Measurements from ENCODE around the gene FOXN4.

The FOXN4 gene

DNA sequence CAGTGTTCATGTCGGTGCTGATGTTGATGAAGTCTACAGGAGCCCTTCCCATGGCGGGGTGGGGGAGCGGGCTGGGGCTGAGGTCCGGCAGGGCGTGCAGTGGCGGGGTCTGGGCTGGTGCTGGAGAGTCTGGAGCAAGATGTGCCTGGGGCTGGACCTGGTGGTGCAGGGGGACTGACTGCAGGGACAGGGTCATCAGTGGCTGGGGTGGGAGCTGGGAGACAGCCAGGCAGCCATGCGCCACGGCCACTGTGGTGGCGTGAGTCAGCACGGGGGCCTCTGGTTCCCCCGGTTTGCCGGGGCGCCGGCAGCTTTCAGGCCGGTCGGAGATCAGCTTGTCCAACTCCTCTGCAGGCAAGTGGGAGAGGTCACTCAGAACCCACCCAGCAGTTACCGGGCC is 27.6 kb downstream of the FOXN4 start:
- DNase-seq (ENCODE audit: low read depth in 4 of 4, low spot score in 1 of 4) = no peak

GRCh38 chr12:109279525-109279924 is 29.6 kb downstream of the FOXN4 start:
- DNase-seq (ENCODE audit: low read depth in 4 of 4, low spot score in 1 of 4) = no peak

DNA sequence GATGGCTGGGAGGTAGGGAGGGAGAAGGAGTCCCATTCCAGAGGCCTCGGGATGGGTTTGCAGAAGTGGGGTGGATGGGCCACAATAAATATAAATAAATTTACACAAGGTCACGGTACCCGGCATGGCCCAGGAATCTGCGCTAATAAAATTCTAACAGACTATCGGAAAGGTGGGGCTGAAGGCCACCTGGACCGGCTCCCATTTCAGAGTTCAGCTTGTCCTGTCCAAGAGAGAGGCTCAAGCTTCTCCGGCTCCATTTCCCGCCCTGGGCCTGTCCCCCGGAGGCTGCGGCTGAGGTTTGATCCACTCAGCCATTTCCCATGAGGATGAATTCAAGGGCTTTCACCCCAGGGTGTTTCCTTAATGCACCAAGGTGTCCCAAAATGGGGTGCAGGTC is 30.2 kb downstream of the FOXN4 start:
- DNase-seq (ENCODE audit: low read depth in 4 of 4, low spot score in 1 of 4) = no peak

- no peak for DNase-seq (ENCODE audit: low read depth in 4 of 4, low spot score in 1 of 4)
These were observed 31.0 kb downstream of the FOXN4 start for GRCh38 chr12:109277899-109278762.

DNA sequence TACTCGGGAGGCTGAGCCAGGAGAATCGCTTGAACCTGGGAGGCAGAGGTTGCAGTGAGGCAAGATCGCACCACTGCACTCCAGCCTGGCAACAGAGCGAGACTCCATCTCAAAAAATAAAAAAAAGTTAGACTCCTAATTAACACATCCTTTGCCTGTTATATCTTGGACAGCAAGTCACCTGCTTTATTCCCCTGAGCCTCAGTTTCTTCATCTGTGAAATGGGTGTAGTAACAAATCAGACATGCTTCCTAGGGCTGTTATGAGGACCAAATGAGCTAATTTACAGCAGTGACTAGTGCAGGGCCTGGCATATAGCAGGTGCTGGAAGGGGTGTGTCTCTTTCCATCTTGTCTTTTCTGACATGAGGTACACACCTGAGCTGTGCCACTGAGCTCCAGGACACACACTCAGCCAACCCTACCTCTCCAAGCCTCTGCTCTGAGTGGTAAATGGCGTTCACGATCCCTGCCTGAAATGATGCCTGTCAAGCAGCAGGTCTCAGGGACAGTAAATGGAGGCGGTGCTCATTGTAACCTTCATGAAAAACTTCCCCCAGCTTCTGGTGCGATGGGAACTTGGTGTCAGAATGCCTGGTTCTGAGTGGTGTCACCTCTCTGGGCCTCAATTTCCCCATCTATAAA is 31.7 kb downstream of the FOXN4 start:
- DNase-seq (ENCODE audit: low read depth in 4 of 4, low spot score in 1 of 4) = no peak

DNA sequence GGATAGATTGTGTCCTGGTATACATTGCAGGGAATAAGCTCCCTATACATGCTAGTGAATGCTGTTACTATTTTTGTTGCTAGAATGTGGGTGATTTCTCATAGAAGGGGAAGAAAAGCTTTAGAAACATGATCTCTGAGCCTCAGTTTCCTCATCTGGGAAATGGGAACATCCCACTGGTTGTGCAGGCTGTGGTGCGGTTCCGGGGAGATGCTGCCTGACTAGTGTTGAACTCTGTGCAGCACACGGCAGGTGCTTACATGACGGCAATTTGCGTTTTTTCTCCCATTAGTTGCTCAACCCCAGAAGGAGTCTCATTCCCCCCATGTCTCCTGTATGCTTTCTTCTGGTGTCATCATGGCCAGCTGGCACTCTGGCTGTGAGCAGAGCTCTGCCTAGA is 32.9 kb downstream of the FOXN4 start:
- DNase-seq (ENCODE audit: low read depth in 4 of 4, low spot score in 1 of 4) = no peak

- no peak for DNase-seq (ENCODE audit: low read depth in 4 of 4, low spot score in 1 of 4)
These were observed 33.9 kb downstream of the FOXN4 start for GRCh38 chr12:109275173-109275572.

- DNase-seq (ENCODE audit: low read depth in 4 of 4, low spot score in 1 of 4) = no peak
These were observed 34.7 kb downstream of the FOXN4 start for GRCh38 chr12:109274381-109274780.

GRCh38 chr12:109273354-109273753 is 35.7 kb downstream of the FOXN4 start:
- no peak for DNase-seq (ENCODE audit: low read depth in 4 of 4, low spot score in 1 of 4)

DNA sequence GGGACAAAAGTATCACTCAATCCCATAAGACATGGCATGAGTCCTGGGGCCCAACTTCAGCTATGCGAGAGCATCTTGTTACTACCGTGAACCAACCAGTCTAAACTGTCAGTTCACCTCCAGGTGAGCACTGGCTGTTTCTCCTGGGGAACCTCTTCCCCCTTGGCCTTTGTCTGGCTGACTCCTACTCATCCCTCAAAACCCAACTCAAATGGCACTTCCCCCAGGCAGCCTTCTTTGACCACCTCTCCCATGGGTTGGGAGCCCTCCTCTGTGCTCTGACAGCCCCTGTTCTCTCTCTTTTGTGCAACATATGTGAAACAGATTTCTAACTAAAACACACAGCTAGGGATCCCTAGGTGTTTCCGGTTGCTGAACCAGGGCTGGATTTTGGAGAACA is 37.7 kb downstream of the FOXN4 start:
- DNase-seq (ENCODE audit: low read depth in 4 of 4, low spot score in 1 of 4) = no peak

- DNase-seq (ENCODE audit: low read depth in 4 of 4, low spot score in 1 of 4) = no peak
These were observed 38.6 kb downstream of the FOXN4 start for GRCh38 chr12:109270494-109270893.

- no peak for DNase-seq (ENCODE audit: low read depth in 4 of 4, low spot score in 1 of 4)
These were observed 39.7 kb downstream of the FOXN4 start for GRCh38 chr12:109269428-109269827.

DNA sequence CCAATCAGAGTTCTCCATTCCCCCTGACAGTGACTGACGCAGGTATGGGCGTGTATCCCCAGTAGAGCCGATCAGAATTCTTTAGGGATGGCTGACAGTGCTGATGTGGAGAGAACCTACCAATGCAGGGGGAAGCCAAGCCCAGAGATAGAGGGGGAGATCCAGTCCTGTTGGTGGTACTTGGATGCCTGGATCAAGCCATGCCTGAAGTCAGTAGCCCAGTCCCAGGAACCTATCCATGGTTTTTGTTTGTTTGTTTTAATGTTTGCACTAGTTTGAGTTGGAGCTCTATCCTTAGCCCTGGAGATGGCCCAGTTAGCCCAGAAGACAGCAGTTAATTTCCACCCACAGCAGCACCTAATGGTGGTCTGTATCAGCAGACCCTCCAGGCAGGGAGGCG is 40.2 kb downstream of the FOXN4 start:
- no peak for DNase-seq (ENCODE audit: low read depth in 4 of 4, low spot score in 1 of 4)

DNA sequence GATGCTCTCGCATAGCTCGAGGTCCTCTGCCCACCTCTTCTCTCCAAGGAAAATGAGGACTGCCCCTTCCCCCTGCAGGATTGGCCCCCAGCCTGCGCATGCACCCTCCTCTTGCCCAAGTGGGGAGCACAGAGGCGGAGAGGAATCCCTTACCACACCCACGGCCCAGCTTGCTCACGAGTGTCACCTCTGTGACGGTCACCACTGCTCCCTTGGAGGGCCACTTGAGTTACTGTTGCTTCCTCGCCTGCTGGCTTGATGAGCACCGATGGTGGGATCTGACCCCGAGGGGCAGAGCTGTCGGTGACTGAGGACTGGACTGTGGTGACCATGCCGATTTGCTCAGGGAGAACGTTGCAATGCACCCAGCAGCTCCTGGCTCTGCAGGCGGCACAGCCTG is 41.7 kb downstream of the FOXN4 start:
- no peak for DNase-seq (ENCODE audit: low read depth in 4 of 4, low spot score in 1 of 4)

GRCh38 chr12:109266106-109266879 is 42.8 kb downstream of the FOXN4 start:
- DNase-seq (ENCODE audit: low read depth in 4 of 4, low spot score in 1 of 4) = no peak

DNA sequence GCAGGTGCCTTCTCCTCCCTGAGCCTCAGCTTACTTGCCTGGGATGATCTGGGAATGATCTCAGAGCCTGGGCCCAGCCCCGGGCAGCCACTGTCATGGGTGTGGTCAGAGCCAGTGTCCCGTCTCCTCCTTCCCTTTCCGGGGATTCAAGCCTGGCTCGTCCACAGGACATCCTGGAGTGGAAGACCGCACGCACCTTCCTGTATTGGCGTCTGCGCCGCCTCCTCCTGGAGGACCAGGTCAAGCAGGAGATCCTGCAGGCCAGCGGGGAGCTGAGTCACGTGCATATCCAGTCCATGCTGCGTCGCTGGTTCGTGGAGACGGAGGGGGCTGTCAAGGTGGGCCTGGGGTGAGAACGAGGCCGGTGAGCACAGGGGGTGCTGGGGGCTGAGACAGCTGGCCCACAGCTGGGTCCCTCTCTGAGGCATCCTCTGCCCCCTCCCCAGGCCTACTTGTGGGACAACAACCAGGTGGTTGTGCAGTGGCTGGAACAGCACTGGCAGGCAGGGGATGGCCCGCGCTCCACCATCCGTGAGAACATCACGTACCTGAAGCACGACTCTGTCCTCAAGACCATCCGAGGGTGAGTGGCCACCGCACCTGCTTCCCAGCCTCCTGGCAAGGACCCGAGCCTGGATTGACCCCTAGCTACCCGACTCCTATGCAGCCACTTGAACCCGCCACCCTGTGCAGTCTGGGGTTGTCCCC is 44.0 kb downstream of the FOXN4 start:
- DNase-seq (ENCODE audit: low read depth in 4 of 4, low spot score in 1 of 4) = no peak

GRCh38 chr12:109264095-109264942 is 44.8 kb downstream of the FOXN4 start:
- peak; percentile 6 to 41 (median 19) for DNase-seq (ENCODE audit: low read depth in 4 of 4, low spot score in 1 of 4)

- no peak for DNase-seq (ENCODE audit: low read depth in 4 of 4, low spot score in 1 of 4)
These were observed 45.6 kb downstream of the FOXN4 start for GRCh38 chr12:109263439-109263838.

DNA sequence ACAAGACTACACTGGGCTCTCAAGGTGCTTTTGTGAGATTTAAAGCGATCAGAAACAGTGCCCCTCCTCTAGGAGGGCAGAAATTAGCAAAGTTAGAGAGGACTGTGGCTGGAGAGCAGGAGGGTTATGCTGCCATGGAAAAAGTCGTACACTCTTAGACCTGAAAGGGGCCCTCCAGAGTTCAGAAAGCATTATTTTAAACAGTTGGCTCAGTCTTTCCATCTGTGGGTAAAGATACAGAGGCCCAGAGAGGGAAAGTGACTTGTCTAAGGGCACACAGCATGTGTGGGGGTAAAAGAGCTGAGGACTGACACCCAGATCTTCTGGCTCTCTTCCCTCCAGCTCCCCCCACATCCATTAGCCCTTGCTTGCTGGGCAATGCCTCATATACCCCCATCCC is 47.1 kb downstream of the FOXN4 start:
- DNase-seq (ENCODE audit: low read depth in 4 of 4, low spot score in 1 of 4) = no peak

GRCh38 chr12:109261087-109261486 is 48.0 kb downstream of the FOXN4 start:
- no peak for DNase-seq (ENCODE audit: low read depth in 4 of 4, low spot score in 1 of 4)

- no peak for DNase-seq (ENCODE audit: low read depth in 4 of 4, low spot score in 1 of 4)
These were observed 49.6 kb downstream of the FOXN4 start for GRCh38 chr12:109259545-109259895.
